Esophagus muscularis mucosa (tissue), 4 donors: ENCODE results near the gene AP1S3. TPM values are rescaled to one million over a fixed set of nuclear protein-coding genes. Genes with fewer than 3 reads are reported as not detected.
"Not testable (repeated sequence)": the region's sequence is repeated elsewhere in the genome, so short reads cannot be mapped to it uniquely, and the experiment has no call there.

Source experiments
- DNase-seq: peaks from one replicate; pipeline ENCODE4 v3.0.0-alpha.2; 2017; ENCODE audit errors: extremely low spot score
- H3K27ac ChIP-seq, 4 donors: fragments of 200-600 bp; sonication (generic); replicated peaks in 1 of 4; 1 replicate in 3 of 4; 2 replicates in 1 of 4; pipeline ENCODE4 v1.5.1; 2016 to 2019; ENCODE audit warnings: mild to moderate bottlenecking in 1 of 4
- H3K27me3 ChIP-seq, 4 donors: fragments of 200-600 bp; sonication (generic); one replicate each; pipeline versions ENCODE4 v1.5.1 to v1.6.0; 2016 to 2019
- H3K36me3 ChIP-seq, 4 donors: fragments of 200-600 bp; sonication (generic); one replicate each; pipeline ENCODE4 v1.5.1; 2016 to 2019
- H3K4me1 ChIP-seq, 4 donors: fragments of 200-600 bp; sonication (generic); one replicate each; pipeline ENCODE4 v1.5.1; 2016 to 2019
- H3K4me3 ChIP-seq, 4 donors: fragments of 200-600 bp; sonication (generic); 1 replicate in 2 of 4; 2 replicates in 2 of 4; pipeline ENCODE4 v1.5.1; 2016 to 2019; ENCODE audit warnings: mild to moderate bottlenecking in 4 of 4, moderate library complexity in 1 of 4
- H3K9me3 ChIP-seq, 4 donors: fragments of 200-600 bp; sonication (generic); 1 replicate in 3 of 4; 2 replicates in 1 of 4; pipeline ENCODE4 v1.5.1; 2016 to 2019
- EP300 ChIP-seq: sonication (generic); formaldehyde crosslinking; IDR thresholded peaks from one replicate; pipeline ENCODE4 v1.6.1; 2017; ENCODE audit warnings: antibody characterized with exemption
- POLR2A ChIP-seq: fragments of 450-650 bp; IDR thresholded peaks from one replicate; pipeline ENCODE4 v1.6.1; 2017; ENCODE audit warnings: antibody characterized with exemption, moderate library complexity, mild to moderate bottlenecking, low read depth
- POLR2AphosphoS5 ChIP-seq, 2 donors: sonication (generic); formaldehyde crosslinking; IDR thresholded peaks; one replicate each; pipeline ENCODE4 v1.6.1; 2017; ENCODE audit warnings: antibody characterized with exemption in 2 of 2
- WGBS: methylation state at CpG from one replicate; pipeline ENCODE4 v1.1.5; 2018; 5-methylcytosine and 5-hydroxymethylcytosine counted together
- intact Hi-C: fragments of 100-400 bp; cut with DNase I; formaldehyde crosslinking; loops from one replicate; pipeline ENCODE4 v1.15.1; 2023
- total RNA-seq, 4 donors: library from RNA; depleted of rRNA; stranded (reverse); fragments of >200 nt; gene quantifications; one replicate each; pipeline versions ENCODE4 v1.1.0 to v1.2.1, GENCODE V29; 2016
- TF ChIP-seq, protein P1 (sequence below), 3 experiments: fragments of 200-600 bp in 2 of 3; fragments of 450-650 bp in 1 of 3; sonication (generic) in 2 of 3; IDR thresholded peaks; one replicate each; pipeline ENCODE4 v1.5.1; 2017 to 2019; ENCODE audit warnings: antibody characterized with exemption in 3 of 3, mild to moderate bottlenecking in 2 of 3, moderate library complexity in 1 of 3

AP1S3 gene
- total RNA-seq, 4 donors from 2014 or later = 0.40 to 2.7 (median 0.85) TPM

DNA sequence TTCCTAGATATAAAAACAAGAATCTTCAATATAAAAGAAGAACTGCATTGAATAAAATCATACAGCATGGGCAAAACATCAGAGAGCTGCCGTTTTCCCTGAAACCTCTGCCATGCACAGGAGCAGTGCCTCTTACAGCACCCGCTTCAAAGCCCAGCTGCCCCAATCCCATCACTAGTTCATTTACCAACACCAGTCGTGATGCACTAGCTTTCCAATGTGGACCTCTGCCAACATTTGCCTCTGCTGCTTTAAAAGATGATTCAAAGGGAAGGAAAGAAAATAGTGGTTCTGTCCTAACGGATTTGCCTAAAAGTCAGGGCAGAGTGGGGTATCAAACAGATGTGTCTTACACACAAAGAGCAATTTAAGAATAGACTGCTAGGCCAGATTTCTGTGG is 43.4 kb upstream of the AP1S3 start:
- TF ChIP-seq POLR2AphosphoS5 (IDR thresholded peaks at IDR 0.05) (no peak), POLR2A (no peak), EP300 (no peak)
- TF ChIP-seq, protein P1, sequence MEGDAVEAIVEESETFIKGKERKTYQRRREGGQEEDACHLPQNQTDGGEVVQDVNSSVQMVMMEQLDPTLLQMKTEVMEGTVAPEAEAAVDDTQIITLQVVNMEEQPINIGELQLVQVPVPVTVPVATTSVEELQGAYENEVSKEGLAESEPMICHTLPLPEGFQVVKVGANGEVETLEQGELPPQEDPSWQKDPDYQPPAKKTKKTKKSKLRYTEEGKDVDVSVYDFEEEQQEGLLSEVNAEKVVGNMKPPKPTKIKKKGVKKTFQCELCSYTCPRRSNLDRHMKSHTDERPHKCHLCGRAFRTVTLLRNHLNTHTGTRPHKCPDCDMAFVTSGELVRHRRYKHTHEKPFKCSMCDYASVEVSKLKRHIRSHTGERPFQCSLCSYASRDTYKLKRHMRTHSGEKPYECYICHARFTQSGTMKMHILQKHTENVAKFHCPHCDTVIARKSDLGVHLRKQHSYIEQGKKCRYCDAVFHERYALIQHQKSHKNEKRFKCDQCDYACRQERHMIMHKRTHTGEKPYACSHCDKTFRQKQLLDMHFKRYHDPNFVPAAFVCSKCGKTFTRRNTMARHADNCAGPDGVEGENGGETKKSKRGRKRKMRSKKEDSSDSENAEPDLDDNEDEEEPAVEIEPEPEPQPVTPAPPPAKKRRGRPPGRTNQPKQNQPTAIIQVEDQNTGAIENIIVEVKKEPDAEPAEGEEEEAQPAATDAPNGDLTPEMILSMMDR (IDR thresholded peaks at IDR 0.05) = no peak
- peaks cover 50 to 100% (median 89%) of the 10 kb centered on the region in 4 donors for H3K36me3 ChIP-seq
- no peak overlapping the region for H3K27ac ChIP-seq
- WGBS = 67% methylated on average over 4 of the region's 4 CpGs
- DNase-seq = no peak
- no peak overlapping the region for H3K4me3 ChIP-seq
- no peaks in the 10 kb centered on the region for H3K4me1 ChIP-seq
- no peaks in the 10 kb centered on the region for H3K9me3 ChIP-seq
- intact Hi-C loops = no loop called here
- H3K27me3 ChIP-seq = no peaks in the 10 kb centered on the region

GRCh38 chr2:223877721-223878410 is 40.5 kb upstream of the AP1S3 start:
- no peak for DNase-seq
- Histone ChIP-seq H3K27me3 (no peaks in the 10 kb centered on the region), H3K4me3 (no peak overlapping the region), H3K27ac (no peak overlapping the region), H3K36me3 (peaks cover 54 to 98% (median 86%) of the 10 kb centered on the region in 4 donors), H3K4me1 (no peaks in the 10 kb centered on the region), H3K9me3 (peaks cover 0 to 3% (median 0%) of the 10 kb centered on the region in 4 donors)
- intact Hi-C loops = no loop called here
- TF ChIP-seq, protein P1 (IDR thresholded peaks at IDR 0.05) = no peak
- TF ChIP-seq POLR2A = no peak
- TF ChIP-seq EP300 = no peak
- no peak for TF ChIP-seq POLR2AphosphoS5 (IDR thresholded peaks at IDR 0.05)
- WGBS = 81% methylated on average over 6 of the region's 6 CpGs

DNA sequence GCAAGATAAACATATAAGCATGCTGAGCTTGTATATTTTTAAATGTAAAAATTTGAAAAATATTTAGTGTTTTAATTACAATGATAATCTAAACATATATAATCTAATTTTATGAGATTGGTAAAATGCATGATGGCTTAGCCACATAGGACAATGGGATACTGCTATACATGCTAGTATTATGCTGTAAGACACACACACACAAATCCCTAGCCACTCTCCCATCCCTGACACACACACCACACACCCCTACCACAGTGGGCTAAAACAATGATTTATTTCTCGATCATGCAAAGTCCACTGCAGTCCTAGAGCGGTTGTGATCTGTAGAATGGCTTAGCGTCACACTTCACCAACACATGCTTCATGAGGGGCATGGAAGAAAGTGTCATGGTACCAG is 36.3 kb upstream of the AP1S3 start:
- H3K36me3 ChIP-seq = peaks cover 29 to 78% (median 62%) of the 10 kb centered on the region in 4 donors
- intact Hi-C loops = no loop called here

GRCh38 chr2:223872772-223873171 is 35.4 kb upstream of the AP1S3 start:
- DNase-seq, H3K27ac ChIP-seq, intact Hi-C loops, H3K4me1 ChIP-seq, H3K4me3 ChIP-seq, H3K9me3 ChIP-seq, H3K27me3 ChIP-seq: not testable (repeated sequence)
- H3K36me3 ChIP-seq = peaks cover 20 to 71% (median 53%) of the 10 kb centered on the region in 4 donors
- WGBS = 95% methylated on average over 2 of the region's 2 CpGs

More for the DNA sequence above, 36.3 kb upstream of the AP1S3 start:
- no peak for DNase-seq
- H3K4me3 ChIP-seq = no peak overlapping the region
- TF ChIP-seq, protein P1 (IDR thresholded peaks at IDR 0.05) = no peak
- no peak for TF ChIP-seq POLR2A
- TF ChIP-seq EP300 = no peak
- no peak for TF ChIP-seq POLR2AphosphoS5 (IDR thresholded peaks at IDR 0.05)
- H3K9me3 ChIP-seq = peaks cover 0 to 3% (median 0%) of the 10 kb centered on the region in 4 donors
- H3K4me1 ChIP-seq = no peaks in the 10 kb centered on the region
- no peaks in the 10 kb centered on the region for H3K27me3 ChIP-seq
- WGBS = 100% methylated on average over 3 of the region's 3 CpGs
- no peak overlapping the region for H3K27ac ChIP-seq

DNA sequence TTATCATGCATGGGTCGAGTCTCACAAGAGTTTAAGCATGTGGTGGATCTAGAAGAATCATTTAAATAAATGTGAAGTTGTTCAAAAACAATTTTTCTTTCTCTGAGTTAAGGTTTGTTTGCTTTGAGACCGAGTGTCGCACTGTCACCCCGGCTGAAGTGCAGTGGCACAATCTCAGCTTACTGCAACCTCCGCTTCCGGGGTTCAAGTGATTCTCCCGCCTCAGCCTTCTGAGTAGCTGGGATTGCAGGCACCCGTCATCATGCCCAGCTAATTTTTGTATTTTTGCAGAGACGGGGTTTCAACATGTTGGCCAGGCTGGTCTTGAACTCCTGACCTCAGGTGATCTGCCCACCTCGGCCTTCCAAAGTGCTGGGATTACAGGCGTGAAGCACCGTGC is 34.3 kb upstream of the AP1S3 start:
- H3K4me3 ChIP-seq, H3K4me1 ChIP-seq, H3K27me3 ChIP-seq, DNase-seq, H3K27ac ChIP-seq, intact Hi-C loops, H3K9me3 ChIP-seq: not testable (repeated sequence)
- WGBS = 93% methylated on average over 12 of the region's 12 CpGs
- peaks cover 10 to 60% (median 43%) of the 10 kb centered on the region in 4 donors for H3K36me3 ChIP-seq
